Lung (tissue), 12 donors: ENCODE data around the gene ARHGEF38. TPM values are rescaled to one million over a fixed set of nuclear protein-coding genes. Genes with fewer than 3 reads are reported as not detected.

Source experiments
- ATAC-seq: fragments of 200-7000 bp; cut with Tn5 transposase; one replicate; pipeline ENCODE4 v1.9.1; 2020; ENCODE audit warnings: moderate number of reproducible peaks; ENCODE audit not compliant: insufficient read depth, low FRiP score
- DNase-seq, 3 donors: peaks; one replicate each; pipeline ENCODE4 v3.0.0-alpha.2; 2013 to 2017
- H3K27ac ChIP-seq, 2 donors: one replicate each; pipeline ENCODE4 v1.5.1; 2013; ENCODE audit warnings: mild to moderate bottlenecking in 2 of 2, moderate library complexity in 2 of 2, control low read depth in 1 of 2, inconsistent platforms in 1 of 2, low read depth in 1 of 2, low read length in 1 of 2
- H3K27me3 ChIP-seq, 3 donors: one replicate each; pipeline ENCODE4 v1.5.1; 2013; ENCODE audit warnings: low read length in 2 of 3; ENCODE audit not compliant: control insufficient read depth in 3 of 3, insufficient read depth in 3 of 3
- H3K36me3 ChIP-seq, 4 donors: one replicate each; pipeline ENCODE4 v1.5.1; 2013; ENCODE audit warnings: low read length in 4 of 4, mild to moderate bottlenecking in 1 of 4, moderate library complexity in 1 of 4; ENCODE audit not compliant: control insufficient read depth in 4 of 4, insufficient read depth in 4 of 4
- H3K4me1 ChIP-seq, 5 donors: one replicate each; pipeline ENCODE4 v1.5.1; 2013; ENCODE audit warnings: low read length in 5 of 5, mild to moderate bottlenecking in 2 of 5, moderate library complexity in 1 of 5; ENCODE audit not compliant: control insufficient read depth in 5 of 5, insufficient read depth in 5 of 5
- H3K4me3 ChIP-seq: one replicate; pipeline ENCODE4 v1.5.1; 2013; ENCODE audit warnings: mild to moderate bottlenecking, control low read depth, moderate library complexity
- H3K9ac ChIP-seq, 2 donors: one replicate each; pipeline ENCODE4 v1.5.1; 2013; ENCODE audit warnings: low read length in 2 of 2, control low read depth in 1 of 2; ENCODE audit not compliant: insufficient read depth in 1 of 2
- H3K9me3 ChIP-seq, 4 donors: one replicate each; pipeline ENCODE4 v1.5.1; 2013; ENCODE audit warnings: low read length in 3 of 4, mild to moderate bottlenecking in 1 of 4, moderate library complexity in 1 of 4; ENCODE audit not compliant: control insufficient read depth in 4 of 4, insufficient read depth in 3 of 4
- WGBS, 2 donors: extraction: QIAGEN DNeasy Blood & Tissue Kit; methylation state at CpG; one replicate each; pipeline ENCODE4 v1.1.7; 2013; 5-methylcytosine and 5-hydroxymethylcytosine counted together
- polyA plus RNA-seq, 2 donors: library from polyadenylated mRNA; stranded (reverse); fragments of 200-250 nt; gene quantifications; one replicate each; pipeline ENCODE4 v1.2.1, GENCODE V29; 2013
- total RNA-seq, 2 donors: library from RNA; depleted of rRNA in 1 of 2; stranded (reverse); fragments of >200 nt in 1 of 2; gene quantifications; one replicate each; pipeline ENCODE4 v1.2.1, GENCODE V29; 2014 to 2021
- TF ChIP-seq, protein P1 (sequence below): IDR thresholded peaks from 2 replicates; pipeline ENCODE4 v1.5.1; 2012; ENCODE audit warnings: mild to moderate bottlenecking; ENCODE audit errors: control extremely low read depth, extremely low read depth
- donor health status: control.
- donor health status: control.
- donor health status: Bipolar disorder and iron deficiency.
- donor health status: healthy.
- donor health status: DM: yes; HTN: yes; CAD: no.

ARHGEF38 gene
- total and polyA plus RNA-seq, 4 donors = 2.0 to 55.0 (median 14.8) TPM

DNA sequence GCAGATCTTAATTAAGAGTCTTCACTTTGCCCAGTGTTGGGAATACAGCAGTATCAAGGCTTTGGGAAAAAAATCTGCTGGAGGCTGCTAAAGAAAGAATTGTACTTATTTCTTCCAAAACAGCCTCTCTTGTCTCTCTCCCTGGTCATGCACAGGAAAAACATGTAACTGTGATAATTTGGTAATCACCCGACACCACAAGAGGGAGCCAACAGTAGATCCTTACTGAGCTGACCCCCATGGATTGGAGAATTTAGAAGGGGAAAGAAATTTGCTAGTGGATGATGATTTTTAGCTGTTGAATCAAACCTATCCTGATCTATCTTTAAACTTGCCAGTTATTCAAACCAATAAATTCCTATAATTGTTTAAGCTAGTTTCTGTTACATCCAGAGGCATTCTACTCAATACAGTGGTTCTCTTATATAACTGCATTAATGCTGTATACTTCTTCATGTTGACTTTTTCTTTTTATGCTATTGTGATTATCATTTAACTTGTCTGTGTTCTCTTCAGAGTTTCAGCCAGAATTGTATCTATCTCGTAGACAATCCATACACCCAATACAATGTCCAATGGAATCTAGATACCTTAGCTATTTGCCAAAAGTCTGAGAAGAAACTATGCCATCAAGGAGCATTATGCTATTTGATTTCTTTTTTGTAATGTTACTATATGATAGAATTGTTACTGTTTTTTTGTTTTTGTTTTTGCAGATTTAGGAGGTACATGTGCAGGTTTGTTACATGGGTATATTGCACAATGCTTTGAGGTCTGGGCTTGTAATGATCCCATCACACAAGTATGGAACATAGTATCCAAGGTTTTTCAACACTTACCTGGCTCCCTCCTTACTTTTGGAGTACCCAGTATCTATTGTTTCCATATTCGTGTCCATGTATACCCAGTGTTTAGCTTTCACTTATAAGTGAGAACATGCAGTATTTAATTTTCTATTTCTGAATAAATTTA lies 31.3 kb upstream of the ARHGEF38 start:
- Histone ChIP-seq H3K4me3 (no peak overlapping the region), H3K27ac (no peak overlapping the region), H3K4me1 (no peaks in the 10 kb centered on the region), H3K27me3 (no peaks in the 10 kb centered on the region), H3K9me3 (no peaks in the 10 kb centered on the region), H3K9ac (no peak overlapping the region), H3K36me3 (no peaks in the 10 kb centered on the region)
- TF ChIP-seq, protein P1, sequence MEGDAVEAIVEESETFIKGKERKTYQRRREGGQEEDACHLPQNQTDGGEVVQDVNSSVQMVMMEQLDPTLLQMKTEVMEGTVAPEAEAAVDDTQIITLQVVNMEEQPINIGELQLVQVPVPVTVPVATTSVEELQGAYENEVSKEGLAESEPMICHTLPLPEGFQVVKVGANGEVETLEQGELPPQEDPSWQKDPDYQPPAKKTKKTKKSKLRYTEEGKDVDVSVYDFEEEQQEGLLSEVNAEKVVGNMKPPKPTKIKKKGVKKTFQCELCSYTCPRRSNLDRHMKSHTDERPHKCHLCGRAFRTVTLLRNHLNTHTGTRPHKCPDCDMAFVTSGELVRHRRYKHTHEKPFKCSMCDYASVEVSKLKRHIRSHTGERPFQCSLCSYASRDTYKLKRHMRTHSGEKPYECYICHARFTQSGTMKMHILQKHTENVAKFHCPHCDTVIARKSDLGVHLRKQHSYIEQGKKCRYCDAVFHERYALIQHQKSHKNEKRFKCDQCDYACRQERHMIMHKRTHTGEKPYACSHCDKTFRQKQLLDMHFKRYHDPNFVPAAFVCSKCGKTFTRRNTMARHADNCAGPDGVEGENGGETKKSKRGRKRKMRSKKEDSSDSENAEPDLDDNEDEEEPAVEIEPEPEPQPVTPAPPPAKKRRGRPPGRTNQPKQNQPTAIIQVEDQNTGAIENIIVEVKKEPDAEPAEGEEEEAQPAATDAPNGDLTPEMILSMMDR = peak; percentile 16
- DNase-seq = peak; percentile 50 to 81 (median 78)
- peak; percentile 88 for ATAC-seq
- 14 to 39% methylated on average over 3 of the region's 3 CpGs for WGBS, 2 donors

DNA sequence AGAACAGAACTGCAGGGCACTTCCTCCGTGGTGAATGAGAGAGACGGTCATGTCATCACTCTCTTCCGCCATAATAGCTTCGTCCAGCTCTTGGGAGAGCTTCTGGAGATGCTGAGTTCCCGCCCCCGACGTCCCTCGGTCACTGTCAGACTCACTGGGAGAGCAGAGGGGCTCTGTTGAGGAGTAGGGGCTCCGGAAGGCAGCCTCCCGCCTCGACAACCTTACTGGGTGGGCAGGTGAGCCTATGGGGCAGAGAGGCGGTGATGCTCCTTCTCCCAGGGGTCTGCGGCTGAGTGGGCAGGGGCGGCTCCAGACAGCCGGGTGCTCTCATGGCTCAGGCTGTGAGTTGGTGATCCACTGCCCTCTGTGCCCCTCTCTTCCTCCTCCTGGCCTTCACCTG lies 25.8 kb upstream of the ARHGEF38 start:
- WGBS, 2 donors = 93% methylated on average over 14 to 15 of the region's 15 CpGs
- ATAC-seq (no peak), DNase-seq (no peak)
- Histone ChIP-seq H3K9me3 (no peaks in the 10 kb centered on the region), H3K27ac (no peak overlapping the region), H3K4me3 (no peak overlapping the region), H3K27me3 (no peaks in the 10 kb centered on the region), H3K4me1 (no peaks in the 10 kb centered on the region), H3K9ac (no peak overlapping the region), H3K36me3 (no peaks in the 10 kb centered on the region)
- TF ChIP-seq, protein P1 = no peak

DNA sequence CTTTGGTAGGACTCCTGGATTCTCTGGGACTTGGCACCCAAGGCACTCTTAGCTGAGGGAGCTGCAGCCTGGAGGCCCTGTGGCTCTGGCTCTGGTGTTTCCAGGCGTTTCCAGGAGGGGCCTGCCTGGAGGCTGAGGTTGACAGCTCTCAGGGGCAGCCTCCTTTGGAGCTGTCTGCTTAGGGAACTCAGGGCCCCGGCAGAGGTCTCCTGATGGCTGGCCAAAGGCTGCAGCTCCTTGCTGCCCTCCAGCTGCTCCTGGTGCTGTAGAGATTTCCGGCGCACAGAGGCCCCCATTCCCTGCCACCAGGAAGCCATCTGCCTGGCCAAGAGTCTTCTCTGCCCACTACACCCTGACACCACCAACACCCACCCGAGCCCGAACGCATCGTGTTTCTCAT lies 25.3 kb upstream of the ARHGEF38 start:
- no peaks in the 10 kb centered on the region for H3K4me1 ChIP-seq
- DNase-seq = no peak
- H3K9me3 ChIP-seq = no peaks in the 10 kb centered on the region
- no peaks in the 10 kb centered on the region for H3K36me3 ChIP-seq
- no peak overlapping the region for H3K4me3 ChIP-seq
- no peaks in the 10 kb centered on the region for H3K27me3 ChIP-seq
- no peak overlapping the region for H3K9ac ChIP-seq
- ATAC-seq = no peak
- no peak overlapping the region for H3K27ac ChIP-seq
- TF ChIP-seq, protein P1 = no peak
- WGBS, 2 donors = 90 to 92% methylated on average over 8 of the region's 8 CpGs
